HG03095 (cell line): Measurements from ENCODE around the gene COPS3.

Source experiments
- ATAC-seq: cut with Tn5 transposase; IDR thresholded peaks from one replicate; pipeline ENCODE4 v1.9.1; 2021; ENCODE audit warnings: moderate library complexity; ENCODE audit not compliant: unreplicated experiment

COPS3 gene

DNA sequence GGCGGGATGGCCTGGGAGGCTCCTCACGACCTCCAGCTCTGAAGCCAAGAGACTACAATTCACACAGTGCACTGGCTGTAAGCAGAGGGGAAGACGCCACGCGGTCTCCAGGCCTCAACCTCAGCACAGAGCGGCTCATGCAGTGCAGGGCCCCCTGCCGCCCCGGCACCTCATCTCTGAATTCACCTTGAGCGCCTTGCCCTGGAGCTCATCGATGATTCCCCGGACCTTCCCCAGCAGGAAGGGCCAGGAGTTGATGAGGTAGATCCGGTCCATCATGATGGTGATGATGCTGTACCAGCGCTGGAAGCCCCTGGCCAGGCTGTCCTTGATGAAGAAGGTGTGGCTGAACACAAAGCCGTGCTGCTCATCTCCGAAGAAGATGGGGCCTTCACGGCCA, 57.3 kb downstream of the COPS3 start:
- ATAC-seq: no peak

DNA sequence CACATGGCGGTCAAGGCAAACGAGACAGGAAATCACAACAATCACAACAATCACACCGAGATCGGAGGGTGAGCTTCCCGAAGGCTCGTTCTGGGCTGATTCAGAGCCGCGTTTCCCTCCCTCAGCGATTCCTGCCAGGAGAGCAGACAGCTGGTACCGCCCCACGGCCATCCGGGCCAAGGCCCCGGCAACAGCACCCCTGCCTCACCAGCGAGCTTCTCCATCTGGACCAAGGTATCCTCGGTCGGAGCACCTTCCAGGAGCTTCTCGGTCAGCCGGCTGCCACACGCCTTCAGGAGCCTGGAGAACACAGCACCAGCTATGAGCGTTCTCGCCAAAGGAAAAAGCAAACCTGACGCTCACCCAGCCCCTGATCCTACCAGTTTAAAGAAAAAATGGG, 59.7 kb downstream of the COPS3 start:
- ATAC-seq: no peak

DNA sequence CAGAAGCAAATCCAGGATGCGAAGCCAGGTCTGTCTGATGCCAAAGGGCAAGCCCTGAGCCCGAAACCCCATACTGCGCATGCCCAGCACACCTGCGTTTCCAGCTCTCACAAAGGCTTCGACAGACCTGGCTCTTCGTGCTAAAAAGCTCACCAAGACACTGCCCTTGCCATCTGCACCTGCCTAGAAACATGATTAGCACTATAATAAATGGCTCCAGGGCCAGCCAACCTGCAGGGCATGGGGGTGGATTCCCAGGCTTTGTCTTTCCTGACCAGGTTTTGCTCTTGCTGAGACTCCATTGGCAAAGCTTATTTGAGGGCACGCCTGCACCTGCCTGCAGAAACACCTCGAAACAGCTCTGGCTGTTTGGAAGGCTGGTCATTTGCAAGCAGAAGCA, 60.5 kb downstream of the COPS3 start:
- no peak for ATAC-seq

DNA sequence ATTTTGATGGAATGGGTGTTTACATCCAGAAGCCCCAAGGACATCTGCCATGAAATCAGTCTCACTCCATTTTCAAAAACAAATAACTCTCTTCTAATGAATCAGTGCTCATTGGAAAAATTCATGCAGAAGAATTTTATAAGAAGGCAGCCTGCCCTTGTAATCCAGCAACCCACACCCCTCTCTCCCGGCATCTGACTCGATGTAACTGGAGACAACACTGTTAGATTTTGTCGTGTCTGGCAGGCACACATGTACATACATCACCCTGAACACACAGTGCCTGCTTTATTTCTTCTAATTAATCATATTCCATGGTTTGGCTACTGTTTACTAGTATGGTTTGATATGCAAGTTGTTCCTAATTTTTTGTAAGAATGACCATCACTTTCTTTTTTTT, 63.1 kb downstream of the COPS3 start:
- no peak for ATAC-seq

DNA sequence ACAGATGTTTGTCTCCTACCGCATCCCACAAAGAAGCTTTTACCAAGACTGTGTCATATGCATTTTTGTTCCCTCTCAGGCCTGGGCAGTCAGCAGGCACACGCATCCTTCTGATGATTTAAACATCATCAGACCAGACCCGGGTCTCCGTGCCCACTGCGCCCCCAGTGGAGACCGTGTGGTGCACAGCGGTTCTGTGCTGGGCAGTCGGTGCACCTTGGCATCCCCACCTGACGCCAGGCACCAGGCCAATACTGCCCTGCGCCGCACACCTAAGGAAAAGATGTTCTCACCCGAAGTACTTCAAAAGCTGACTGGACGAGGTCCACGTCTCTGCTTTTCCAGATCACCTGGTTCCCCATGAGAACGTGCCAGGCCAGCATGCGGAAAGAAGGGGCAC, 64.3 kb downstream of the COPS3 start:
- no peak for ATAC-seq

DNA sequence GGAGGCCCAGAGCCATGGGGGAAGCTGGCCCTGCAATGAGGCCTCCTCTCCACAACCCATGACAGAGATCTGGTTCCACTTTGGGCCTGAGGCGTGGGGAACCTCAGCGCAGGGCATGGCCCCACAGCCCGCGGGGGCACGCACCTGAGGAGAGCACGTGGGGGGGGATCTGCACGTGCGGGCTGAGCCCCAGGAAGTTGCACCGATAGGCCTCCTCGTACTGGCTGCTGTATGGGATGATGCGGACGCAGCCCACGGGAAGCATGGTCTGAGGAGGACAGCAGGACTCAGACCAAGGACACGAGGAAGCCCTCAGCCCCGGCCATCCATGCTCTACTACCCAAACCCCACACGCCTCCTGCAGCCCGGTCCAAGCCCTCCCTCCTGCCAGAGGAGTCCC, 64.8 kb downstream of the COPS3 start:
- ATAC-seq: no peak

DNA sequence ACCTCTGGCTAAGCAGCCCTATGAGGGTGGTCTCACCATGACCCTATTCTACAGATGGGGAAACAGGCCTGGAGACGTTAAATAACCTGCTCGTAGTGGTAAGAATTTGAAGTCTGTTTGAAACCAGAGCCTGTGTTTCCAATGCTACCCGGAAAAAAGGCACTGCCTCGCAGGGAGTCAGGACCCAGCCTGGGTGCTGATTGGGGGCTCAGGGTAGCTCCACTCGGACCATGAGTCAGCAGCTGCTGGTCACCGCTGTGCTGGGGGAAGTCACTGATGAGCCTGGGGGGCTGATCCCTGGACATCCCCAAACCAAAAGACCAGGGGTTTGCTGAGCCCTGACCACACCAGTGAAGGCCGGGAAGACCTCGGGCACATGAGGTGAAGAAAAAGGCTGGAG, 65.5 kb downstream of the COPS3 start:
- ATAC-seq: no peak

DNA sequence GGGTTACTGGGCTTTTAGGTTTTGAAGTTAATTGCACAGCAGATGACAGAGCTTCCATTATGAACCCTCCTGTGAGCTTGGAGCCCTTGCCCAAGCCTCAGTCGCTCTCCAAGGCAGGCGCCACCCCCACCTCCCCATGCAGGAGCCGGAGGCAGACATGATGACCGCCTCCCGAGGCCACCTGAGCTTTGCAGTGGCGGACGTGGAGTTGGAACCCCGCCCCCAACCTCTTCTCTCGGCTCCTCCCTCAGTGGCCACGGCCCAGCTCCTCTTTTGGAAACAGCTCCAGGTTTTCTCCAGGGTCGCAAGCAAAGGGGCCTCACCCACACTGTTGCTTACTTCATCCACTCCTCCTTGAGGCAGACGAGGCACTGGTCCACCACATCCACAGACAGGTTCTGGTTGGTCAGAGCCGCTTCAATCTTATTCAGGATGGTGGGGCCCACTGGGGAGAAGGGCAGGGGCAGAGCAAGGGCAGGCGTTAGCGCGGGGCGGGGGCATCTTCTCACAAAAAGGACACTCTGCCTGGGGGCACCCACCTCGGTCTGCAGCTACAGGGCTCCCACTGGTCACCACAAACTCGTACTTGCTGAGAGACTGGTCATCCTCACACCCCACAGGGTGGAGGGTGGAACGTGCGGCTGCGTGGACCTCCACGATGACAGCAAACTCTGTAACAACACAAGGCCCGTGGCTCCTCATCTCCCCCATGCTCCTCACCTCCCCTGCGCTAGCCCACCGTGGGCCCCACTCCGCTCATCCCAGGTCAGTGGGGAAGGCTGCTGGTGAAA, 66.2 kb downstream of the COPS3 start:
- ATAC-seq: no peak

DNA sequence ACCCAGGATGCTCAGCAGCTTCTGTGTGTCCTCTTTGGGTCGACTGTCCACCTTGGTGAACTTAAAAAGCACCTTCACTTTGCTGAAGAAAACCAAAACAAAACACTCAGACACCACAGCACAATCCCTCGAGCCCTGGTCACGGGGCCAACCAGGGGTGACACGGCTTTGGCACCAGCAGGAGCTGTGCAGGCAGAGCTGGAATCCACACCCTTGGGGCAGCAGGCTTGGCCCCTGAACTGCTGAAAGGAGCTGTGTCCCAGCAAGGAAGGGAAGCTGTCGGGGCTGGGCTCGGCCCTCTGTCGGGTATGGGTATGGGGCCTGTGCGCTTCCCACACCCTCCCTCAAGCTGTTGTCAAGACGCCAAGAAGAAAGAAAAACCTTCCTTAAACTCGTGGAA, 67.3 kb downstream of the COPS3 start:
- no peak for ATAC-seq

DNA sequence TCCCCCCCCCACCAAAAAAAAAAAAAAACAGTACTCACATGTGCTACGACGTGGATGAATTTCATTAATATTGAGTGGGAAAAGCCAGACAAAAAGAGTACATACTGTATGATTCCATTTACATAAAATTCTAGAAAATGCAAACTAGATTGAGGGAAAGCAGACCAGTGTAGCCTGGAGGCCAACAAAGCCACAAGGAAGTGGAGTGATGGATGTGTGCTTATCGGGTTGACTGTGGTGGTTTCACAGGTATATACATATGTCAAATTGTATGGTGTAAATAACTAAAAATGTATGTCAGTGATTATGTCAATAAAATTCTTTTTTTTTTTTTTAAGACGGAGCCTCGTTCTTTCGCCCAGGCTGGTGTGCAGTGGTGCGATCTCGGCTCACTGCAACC, 73.0 kb downstream of the COPS3 start:
- no peak for ATAC-seq

DNA sequence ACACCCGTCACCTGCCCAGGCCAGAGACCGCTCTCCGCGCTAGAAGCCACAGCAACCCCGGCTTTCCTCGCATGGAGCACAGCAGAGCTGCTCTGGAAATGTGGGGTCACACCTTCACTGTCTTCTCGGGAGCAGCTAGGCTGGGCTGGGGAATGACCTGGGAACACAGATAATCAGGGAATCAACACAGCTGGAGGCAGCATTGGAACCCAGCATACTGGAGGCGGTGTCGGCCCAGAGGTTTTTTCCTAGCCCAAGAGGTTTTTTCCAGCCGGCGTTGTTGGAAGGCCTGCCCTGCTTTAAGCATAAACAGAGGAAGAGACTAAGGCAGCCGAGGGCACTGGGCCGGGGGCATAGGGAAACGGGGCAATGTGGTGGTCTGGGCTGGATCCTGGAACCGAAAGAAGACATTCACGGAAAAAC, 74.1 kb downstream of the COPS3 start:
- ATAC-seq: no peak

DNA sequence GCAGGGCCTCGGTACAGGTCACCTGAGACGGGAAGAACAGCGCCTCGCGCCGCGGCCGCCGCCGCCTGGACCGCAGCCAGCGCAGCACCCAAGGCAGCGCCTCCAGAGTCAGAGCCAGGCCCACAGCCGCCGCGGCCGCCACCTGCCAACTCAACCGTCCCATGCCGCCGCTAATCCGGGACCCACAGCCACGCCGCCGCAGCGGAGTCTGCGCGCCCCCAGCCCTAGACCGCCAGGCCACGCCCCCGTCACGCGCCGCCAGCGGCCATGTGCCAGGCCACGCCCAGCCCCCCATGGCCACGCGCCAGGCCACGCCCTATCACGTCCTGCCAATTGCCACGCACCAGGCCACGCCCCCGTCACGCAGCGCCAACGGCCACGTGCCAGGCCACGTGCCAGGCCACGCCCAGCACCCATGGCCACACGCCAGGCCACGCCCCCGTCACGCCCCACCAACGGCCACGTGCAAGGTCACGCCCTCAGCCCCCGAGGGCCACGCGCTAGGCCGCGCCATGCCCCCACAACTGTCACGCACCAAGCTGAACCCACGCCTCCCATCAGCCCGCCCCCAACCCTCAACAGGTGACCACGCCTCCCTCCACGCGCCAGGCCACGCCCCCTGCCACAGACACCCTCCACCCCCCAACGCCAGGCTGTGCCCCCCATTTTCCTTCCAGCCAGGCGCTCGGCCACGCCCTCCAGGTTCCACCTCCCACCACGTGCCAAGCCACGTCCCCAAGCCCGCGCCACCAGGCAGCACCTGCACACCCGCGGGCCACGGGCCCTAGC, 74.7 kb downstream of the COPS3 start, which contains the start of gene PLD6:
TSS of gene PLD6 (minus strand) at position 210 of the 789 bp plus-strand sequence. CDS start at position 163, 47 bp downstream.
- no peak for ATAC-seq

DNA sequence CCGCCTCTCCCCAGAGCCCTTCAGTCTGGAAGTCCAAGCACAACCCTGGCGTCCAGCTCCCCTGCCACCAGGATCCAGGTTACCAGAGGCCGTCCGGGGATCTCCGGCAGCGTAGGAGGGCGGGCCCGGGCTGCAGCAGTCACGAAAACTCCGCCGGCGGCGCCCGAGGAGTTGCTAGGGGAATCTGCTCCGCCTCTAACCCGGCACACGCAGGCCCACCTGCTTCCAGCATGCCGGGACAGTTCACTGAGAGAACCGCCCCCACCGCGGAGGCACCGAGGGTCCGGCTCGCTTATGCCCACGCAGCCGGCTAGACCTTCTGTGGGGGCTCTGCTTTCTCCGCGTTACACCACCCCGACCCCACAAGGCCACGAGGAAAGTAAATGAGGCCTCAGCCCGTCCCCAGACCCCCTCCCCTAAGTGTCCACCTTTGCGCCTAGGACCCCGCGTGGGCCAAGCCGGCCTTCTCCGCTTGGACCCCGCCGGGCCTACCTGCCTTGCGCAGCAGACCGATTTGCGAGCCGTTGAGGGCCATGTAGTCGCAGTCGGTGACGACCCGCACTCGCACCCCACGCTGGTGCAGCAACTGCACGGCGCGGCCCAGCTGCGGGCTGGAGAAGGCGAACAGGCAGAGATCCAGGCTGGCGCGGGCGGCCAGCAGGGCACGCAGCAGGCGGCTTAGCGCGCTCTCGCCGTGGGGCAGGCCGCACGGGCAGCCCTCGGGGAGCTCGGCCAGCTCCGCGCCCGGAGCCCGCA, 75.5 kb downstream of the COPS3 start:
- no peak for ATAC-seq

DNA sequence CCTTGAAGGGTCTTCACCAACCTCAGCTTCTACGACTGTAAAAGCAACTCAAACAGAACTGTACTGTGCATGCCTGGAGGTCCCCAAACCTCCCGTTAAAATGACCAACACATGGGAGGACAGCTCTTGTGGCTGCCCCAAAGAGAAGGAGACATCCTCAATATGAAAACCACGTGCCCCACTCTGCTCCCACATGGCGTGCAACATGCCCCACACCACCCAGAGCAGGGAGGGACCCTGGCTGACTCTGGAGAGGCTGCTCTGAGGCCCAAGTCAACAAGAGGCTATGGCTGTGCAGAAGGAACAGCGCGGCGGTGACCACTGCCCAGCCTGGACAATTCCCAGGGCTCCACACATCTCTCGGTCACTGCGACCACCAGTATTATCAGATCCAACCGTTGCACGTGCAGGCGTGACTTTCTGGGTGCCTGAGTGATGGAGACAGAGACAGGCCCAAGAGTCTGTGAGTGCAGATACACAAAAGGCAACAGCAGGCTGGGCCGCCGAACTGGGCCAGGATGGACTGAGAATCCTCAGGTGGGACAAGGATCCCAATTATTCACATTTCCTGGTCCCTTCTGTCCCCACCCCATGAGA, 76.3 kb downstream of the COPS3 start:
- ATAC-seq: no peak

DNA sequence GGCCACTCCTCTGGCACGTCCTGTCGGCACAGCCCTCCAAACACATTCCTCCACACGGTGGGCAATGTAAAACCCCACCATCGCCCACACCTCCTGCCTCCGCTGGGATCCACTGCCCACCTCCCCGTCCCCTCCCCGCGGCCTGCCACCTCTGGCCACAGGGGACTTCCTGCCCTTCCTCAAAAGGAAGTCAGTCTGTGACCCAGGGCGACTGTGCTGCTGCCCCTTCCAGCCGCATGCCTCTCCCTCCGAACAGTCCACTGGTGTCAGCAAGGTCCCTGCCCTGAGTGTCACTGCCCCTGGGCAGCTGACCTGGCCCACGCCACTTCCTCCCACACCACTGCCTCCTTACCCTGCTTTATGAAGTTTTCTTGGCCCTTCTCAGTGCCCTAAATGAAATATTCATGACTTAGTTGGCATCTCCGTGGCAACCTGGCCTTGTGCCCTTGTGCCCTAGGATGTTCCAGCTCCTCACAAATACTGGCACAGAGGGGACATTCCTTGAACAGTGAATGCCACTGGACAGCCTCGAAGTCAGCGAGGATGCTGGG, 76.9 kb downstream of the COPS3 start:
- ATAC-seq: no peak

DNA sequence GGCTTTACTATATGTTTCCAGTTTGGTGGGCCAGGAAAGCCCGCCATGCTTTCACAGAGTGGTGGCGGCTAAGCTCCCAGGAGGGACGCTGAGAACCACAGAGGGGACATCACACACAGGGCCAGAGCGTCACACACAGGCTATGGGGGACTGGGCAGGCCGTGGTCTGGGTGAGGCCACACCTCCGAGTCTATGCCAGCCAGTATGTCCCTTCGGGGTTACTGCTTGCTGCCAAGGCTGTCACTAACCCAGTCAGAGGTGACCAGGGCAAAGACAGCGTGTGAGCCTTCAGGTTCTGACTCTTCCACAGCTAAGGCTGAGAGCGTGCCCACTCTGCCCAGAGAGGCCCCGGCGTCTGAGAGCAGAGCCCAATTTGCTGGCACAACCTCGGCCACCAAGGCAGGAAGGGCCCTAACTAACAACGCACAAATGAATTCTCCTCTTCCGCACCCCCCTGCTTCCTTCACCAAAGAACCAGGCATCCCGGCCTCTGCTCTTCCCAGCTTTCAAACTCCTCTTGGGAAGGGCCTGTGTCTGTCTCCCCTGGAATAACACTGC, 77.8 kb downstream of the COPS3 start:
- ATAC-seq: no peak

DNA sequence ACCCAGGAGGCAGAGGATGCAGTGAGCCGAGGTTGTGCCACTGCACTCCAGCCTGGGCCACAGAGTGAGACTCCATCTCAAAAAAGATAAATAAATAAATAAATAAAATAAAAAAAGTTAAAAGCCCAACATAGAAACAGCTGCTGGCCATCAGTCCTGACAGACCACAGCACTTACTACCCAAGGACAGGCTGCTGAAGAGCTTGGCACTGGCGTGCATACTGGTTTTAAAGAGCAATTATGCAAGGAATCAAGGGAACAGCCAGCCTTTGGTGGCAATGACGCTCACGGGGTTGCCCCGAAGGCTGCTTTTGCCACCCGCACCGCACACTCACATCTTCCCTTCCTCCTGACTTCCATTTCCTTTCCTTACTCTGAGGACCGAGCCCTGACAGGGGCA, 79.1 kb downstream of the COPS3 start:
- no peak for ATAC-seq

DNA sequence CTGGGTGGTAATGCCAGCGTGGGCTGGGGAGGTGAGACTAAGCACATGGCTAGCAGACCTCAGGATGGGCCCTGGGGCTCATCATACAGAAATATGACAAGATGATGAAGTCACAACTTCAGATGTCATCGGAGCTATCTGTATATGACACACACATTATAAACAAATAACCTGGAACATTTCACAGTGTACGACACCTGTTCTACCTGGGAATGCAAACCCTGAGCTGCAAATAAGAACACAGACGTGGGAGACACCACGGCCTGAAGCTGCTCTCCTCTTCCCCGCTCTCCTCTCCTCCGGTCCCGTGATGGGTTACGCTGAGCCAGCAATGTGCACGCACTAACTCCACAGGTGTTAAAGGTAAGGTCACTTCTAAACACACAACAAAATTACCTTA, 79.8 kb downstream of the COPS3 start:
- no peak for ATAC-seq

DNA sequence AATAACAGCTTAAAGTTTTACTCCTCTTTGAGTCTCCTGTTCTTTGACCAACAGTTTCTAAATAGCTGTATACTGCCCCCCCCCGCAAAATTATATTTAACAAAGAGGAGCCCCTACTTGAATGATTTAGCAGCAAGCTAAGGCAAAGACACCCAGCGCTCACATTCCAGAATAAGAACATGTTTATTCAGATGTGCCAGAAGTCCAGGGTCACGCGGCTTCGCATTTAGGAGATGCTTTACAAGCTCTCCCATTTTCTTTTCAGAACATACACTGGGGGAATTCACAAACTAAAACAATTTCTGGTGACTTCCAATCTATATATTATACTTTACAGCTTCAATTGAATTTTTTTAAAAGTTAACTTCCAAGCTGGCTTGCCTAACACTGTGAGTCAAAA, 80.2 kb downstream of the COPS3 start:
- no peak for ATAC-seq

DNA sequence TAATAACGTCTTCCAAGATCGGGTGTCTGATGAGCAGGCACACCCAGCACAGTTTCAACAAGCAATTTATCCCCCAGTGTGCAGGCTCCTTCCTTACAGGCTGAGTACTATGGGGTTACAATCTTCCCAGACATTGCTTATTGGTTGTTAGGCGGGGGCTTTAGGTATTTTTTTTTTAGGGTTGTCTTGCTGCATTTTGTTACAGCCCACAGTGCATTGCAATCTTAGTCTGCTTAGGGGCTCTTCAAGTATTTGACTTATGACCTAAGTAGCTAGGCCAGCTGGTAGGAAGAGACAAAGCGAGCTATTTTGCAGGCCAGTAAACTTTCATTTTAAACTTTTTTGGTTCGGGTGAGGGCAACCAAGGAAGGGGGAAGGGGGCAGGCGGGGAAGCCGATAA, 80.7 kb downstream of the COPS3 start:
- no peak for ATAC-seq

DNA sequence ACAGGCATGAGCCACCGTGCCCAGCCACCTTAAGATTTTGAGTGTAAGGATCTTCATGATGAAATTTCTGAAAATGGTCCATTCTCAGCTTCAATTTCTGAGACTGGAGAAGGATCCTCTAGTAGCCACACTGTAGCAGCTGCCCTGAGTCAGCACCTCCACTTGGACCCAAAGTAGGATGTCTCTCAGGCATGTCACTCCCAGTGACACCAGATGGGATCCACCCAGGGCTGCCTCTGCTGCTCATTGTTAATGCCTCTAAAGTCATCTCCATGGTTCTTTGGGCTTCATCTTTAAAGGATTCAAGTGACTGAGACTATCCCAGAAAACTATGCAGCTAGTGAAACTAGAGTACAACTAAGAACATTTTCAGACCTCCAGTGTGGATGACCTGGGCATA, 82.8 kb downstream of the COPS3 start:
- no peak for ATAC-seq
